GM18858 (cell line): ENCODE measurements around the gene ASL.
"Not testable (repeated sequence)": the region's sequence is repeated elsewhere in the genome, so short reads cannot be mapped to it uniquely, and the experiment has no call there.

Source experiments
- ATAC-seq: cut with Tn5 transposase; IDR thresholded peaks from one replicate; pipeline ENCODE4 v1.9.1; 2021; ENCODE audit not compliant: unreplicated experiment

The ASL gene

DNA sequence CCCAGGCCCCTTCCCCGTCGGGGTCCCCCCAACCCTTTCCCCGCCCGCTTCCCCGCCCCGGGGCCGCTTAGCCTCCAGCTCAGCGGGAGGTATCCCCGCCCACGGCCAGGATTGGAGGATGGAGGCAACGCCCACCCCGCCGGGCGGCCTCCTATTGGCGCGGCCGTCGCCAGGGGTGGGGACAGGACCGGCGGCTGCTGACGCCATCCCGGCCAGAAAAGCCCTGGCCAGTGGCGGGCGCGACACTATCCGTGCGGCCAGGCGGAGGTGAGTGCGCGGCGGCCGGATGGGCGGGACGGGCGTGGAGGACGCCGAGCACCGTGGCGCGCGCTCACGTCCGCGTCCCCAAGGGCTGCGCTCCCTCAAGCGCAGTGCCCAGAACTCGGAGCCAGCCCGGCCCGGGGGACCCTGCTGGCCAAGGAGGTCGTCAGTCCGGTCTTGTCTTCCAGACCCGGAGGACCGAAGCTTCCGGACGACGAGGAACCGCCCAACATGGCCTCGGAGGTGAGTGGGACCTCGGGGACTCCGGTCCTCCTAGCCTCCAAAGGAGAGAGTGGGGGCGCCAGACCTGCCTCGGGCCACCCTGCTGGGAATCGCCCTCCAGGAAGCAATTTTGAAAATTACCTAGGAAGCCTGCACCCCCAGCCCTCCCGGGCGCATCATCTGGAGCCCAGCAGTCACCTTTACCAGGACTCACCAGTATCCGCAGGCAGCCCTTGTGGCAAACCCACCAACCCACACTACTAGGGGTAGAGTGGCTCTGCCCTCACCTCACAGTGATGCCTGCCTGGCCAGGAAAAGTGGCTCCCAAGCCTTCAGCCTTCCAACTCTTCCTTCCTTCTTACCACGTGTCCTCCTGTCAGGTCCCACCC, at the start of gene ASL:
Gene ASL, plus strand, starts transcription at position 230 of the 872 bp plus-strand sequence. Its CDS starts 263 bp downstream, at position 493.
- ATAC-seq: peak; percentile 97

DNA sequence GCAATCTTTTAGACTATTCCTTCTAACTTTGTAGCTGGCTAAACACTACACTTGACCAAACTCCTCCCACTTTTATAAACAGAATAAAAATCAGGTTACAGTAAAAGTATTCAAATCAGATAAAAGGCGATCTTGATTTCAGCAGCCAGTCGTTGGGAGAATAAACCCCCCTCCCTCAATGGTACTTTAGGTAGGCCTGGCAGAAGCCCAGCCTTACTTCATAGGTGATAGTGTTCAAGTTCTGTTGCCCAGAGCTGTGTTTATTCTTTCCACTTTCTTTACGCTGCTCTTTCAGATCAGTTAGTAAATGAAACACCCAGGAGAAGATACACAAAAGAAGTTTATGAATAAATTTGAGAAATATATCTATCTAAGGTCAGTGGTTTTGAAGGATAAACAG, 47.3 kb upstream of the ASL start:
- not testable (repeated sequence) for ATAC-seq

DNA sequence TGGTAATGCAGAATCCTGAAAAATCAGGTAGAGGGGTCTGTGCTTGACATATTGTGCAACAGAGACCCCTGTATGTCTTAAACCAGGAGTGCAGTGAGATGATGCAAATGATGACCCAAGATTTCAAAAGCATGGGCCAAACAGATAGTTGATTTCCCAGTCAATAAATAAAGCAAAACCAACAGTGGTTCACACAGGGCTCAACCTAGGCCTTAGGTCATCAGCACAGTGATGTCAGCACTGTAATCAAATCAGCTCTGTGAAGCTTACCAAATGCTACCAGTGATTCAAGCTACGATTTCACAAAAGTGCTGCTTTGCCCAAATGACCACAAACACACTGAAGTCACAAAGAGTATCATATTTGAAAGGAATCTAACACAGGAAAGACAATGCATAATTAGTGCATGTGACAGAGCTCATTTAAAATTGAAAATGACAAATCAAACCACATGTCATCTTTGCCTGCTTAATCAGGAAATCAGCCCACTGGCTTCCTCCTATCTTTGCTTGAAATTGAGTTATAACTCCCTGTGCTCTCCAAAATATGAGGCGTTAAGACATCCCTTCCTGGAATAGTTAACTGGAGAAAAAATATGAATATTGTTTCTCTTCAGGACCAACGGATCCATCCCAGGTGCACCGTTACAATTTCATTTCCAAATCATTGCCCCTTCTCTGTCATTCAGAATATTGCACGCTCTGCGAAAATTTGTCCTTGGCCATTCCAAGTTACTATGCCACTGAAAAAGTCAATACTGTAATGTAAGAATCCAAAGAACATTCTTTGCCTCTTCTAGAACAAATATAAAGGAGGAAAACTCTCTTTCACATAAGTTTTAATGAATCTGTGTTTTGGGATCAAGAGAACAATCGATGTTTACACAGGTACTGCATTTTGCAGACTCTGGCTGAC, 41.9 kb upstream of the ASL start:
- no peak for ATAC-seq

DNA sequence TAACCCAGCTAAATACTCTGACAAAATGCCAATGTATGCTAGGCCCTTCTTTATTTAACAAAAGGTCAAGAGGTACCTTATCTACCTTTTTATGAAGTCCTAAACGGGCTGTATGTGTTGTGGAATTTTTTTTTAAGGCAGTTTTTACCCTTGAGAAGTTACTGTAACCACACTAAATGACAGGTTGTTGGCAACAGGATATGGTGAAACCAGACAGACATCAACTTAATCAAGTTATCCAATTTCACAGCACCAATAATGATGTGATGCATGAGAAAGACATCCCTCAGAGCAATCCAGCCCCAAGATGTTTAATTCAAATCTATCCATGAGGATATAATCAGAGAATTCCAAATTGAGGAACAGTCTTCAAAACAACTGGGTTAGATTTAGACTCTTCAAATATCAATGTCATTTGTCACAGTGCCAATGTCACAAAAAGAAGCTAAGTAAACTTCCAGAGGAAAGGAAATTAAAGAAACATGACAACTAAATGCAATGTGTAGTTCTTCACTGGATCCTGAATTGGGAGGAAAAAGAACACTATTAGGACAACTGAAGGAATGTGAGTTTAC, 41.1 kb upstream of the ASL start:
- not testable (repeated sequence) for ATAC-seq

DNA sequence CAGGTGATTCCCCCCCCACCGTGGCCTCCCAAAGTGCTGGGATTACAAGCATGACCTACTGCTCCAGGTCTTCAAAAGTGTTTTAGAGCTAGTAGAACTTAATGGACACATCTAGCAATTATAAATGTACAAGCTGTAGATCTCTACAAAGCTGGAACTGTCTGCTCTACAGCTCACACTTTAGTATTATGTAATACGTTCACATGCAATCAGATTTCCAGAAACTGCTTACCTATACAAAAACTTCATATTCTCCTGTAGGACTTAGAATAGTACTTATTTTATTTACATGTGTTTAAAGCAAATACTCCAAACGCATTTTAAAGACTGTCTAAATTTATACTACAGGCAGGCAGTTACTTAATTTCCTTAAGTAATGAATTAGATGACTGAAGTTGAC, 39.2 kb upstream of the ASL start:
- no peak for ATAC-seq

DNA sequence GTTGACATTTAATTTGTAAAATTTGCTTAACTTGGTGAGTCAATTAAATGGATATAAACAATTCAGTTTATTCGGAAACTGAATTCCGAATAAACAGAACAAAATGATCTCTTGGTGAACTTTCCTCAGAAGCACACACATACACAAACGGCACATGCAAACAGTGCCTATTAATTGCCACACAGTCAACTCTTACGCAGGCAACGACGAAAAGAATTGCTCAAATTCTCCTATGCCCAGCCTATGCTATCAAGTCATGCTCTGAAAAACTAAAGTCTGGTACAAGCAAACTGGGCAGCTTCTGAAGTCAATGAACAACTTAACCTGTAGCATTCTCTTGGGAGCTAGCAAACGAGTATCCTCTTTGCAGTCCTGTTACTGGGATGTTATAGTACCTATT, 38.8 kb upstream of the ASL start:
- no peak for ATAC-seq

DNA sequence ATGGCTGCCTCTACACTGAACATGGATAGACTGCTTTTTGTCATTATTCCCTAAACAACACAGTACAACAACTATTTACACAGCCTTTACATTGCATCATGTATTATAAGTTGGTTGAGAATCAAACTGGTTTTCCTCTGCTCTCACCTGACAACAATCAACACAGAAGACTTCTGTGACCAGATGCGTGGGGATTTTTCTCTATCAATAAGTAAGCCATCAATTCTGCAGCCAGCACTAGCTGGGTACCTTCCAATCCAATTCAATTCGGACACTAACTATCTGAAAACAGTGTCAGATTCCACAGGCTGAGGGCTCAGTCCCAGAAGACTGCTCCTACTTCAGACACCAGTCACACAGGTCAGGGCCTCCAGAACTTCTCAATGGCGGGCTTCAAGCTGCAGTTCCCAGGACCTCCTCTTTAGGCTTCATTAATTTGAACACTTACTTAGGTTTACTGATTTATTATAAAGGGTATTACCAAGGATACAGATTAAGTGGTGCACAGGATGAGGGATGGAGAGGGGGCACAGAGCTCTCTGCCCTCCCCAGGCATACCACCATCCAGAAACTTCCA, 36.4 kb upstream of the ASL start:
- no peak for ATAC-seq

DNA sequence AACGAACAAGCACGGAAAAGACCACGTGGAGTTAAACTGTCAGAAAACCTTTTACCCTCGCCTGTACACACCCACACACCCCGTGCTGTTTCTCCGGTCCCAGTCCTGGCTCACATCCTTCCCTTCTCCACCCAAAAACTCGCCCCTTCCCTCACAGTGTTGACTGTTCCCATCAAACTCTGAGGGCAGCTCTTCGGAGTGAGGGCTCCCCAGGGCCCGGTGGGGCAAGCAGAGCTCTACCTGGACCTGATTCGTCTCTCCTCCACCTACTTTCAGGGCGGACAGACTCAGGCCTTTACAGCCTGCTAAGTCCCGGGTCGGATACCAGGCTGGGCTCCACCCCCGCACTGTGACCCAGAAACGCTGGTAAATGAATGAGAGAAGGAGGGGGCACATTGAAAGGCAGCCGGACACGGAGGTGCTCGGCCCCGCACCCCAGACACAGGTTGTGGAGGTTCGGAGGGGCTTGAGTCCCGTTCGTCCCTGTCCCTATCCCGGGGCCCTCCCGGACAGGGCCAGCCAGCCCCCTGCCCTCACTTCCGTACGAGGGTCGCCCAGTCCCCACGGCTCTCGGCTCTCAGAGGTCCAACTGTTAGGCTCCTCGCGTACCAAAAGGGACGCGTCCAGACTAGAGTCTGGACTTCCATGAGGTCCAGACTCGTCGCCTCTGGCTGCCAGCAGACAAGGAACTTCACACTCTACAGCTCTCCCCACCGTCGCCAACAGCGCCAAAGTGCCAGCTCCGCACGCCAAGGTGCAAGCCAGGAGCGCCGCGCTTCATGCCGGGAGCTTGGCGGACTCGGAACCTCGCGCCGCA, 31.7 kb upstream of the ASL start:
- no peak for ATAC-seq

DNA sequence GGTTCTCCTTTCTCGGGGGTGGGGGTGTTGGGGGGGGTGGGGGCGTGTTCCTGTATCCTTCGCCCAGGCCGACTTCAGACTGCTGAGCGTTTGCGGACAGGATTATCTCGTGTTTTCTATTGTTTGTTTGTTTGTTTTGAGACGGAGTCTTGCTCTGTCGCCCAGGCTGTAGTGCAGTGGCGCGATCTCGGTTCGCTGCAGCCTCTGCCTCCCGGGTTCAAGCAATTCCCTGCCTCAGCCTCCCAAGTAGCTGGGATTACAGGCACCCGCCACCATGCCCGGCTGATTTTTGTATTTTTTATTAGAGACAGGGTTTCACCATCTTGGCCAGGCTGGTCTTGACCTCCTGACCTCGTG, 31.1 kb upstream of the ASL start:
- ATAC-seq: not testable (repeated sequence)

DNA sequence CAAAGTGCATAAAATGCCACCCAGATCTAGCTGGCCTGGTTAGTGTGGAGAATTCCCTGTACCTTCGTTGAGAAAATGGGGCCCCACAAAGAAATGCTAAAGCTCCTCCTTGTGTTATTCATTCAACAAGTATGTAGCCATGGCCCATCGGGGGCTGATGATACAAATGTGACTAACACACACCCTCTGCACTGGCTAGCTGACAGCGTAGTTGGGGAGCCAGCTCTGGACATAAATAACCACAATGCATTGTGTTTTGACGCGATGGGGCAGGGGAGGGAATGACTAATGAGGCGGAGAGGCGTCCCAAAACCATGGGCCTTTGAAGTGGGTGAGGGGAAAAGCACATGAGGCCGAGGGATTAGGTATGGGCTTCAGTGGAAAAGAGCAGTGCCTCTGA, 28.2 kb upstream of the ASL start:
- no peak for ATAC-seq

DNA sequence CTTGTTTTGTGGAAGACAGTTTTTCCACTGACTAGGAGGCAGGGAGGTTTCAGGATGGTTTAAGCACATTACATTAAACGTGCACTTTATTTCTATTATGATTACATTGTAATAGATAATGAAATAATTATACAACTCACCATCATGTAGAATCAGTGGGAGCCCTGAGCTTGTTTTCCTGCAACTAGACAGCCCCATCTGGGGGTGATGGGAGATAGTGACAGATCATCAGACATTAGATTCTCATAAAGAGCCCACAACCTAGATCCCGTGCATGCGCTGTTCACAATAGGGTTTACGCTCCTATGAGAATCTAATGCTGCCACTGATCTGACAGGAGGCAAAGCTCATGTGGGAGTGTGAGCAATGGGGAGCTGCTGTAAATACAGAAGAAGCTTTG, 25.7 kb upstream of the ASL start:
- ATAC-seq: not testable (repeated sequence)

DNA sequence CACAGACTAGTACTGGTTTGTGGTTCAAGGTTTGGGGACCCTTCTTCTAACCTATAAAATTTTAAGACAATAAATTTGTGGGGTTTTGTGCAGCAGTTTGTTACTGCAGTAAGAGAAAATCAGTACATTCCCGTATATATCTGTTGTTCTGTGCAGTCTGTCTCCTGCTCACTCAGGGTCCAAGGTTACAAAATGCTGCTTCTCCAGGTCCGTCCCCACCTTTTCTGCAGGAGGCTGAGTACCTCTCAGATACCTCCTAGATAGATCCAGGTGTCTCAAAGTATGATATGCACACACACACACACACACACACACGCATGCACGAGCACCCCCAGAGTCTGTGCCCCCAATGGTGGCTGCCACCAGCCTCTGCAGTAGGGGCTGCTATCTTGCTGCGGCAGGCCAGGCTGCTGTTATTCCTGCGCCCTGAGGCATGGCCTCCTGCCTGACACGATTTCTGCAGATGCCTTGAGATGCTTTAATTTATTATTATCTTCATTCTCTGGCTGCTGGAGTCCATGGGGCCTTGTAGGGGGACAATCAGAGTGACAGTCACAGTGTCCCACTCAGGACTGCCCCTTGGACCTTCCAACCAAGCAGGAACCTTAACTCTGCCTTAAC, 25.2 kb upstream of the ASL start:
- no peak for ATAC-seq

DNA sequence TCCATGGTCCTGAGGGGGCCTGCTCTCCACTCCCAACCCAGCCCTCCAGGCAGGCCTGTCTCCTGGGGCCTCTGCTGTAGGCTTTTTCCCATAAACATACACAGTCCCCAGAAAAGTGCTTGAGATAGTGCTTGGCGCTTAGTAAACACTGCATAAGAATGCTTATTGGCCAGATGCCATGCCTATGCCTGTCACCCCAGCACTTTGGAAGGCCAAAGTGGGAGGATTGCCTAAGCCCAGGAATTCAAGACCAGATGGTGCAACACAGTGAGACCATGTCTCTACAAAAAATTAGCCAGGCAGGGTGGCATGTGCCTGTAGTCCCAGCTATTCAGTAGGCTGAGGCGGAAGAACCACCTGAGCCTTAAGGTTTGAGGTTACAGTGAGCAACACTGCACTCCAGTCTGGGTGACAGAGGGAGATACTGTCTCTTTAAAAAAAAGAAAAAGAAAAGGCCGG, 24.6 kb upstream of the ASL start:
- no peak for ATAC-seq

DNA sequence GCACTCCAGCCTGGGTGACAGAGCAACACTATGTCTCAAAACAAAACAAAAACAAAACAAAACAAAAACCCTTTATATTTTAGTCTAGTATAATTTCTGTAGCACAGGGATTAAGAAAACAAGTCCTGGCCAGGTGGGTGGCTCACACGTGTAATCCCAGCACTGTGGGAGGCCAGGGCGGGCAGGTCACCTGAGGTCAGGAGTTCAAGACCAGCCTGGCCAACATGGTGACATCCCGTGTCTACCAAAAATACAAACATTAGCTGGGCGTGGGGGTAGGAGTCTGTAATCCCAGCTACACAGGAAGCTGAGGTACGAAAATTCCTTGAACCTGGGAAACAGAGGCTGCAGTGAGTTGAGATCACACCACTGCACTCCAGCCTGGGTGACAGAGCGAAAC, 23.2 kb upstream of the ASL start:
- no peak for ATAC-seq

DNA sequence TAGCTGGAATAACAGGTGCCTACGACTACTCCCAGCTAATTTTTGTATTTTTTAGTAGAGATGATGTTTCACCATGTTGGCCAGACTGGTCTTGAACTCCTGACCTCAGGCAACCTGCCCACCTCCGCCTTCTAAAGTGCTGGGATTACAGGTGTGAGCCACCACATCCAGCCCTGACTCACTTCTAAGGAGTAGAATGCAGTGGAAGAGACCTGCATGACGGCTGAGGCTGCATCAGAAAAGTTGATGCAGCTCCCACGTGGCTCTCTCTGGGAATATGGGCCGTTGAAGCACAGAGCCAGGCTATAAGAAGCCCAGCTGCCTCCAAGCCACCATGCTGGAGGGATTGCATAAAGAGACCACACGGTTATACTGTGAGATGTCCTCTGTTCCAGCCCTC, 21.6 kb upstream of the ASL start:
- ATAC-seq: no peak

DNA sequence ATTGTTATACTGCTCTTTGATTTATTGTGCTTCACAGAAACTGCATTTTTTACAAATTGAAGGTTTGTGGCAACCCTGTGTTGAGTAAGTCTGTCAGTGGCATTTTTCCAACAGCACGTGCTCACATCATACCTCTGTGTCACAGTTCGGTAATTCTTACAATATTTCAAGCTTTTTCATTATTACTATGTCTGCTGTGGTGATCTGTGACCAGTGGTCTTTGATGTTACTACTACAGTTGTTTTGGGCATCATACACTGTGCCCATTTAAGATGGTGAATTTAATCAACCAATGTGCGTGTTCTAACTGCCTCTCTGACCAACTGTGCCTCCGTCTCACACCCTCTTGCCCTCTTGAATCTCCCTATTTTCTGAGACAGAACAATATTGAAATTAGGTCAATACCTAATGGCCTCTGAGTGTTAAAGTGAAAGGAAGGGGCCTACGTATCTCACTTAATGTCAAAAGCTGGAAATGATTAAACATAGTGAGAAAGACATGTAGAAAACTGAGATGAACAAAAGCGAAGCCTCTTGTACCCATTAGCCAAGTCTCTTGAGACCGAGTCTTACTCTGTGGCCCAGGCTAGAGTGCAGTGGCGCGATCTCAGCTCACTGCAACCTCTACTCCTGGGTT, 20.2 kb upstream of the ASL start:
- peak; percentile 82 for ATAC-seq

DNA sequence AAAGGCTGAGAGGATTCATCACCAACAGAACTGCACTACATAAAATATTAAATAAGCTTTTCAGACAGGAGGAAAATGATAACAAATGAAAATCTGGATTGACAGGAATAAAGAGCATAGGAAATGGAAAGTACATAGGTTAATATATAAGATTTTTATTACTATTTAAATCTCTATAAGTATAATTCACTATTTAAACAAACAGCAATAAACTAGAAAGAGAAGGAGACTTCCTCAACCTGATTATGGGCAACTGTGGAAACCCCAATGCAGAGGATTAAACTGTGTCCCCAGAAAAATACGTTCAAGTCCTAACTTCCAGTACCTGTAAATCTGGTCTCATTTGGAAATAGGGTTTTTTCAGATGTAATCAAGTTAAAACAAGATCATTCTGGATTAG, 14.8 kb upstream of the ASL start:
- ATAC-seq: no peak

DNA sequence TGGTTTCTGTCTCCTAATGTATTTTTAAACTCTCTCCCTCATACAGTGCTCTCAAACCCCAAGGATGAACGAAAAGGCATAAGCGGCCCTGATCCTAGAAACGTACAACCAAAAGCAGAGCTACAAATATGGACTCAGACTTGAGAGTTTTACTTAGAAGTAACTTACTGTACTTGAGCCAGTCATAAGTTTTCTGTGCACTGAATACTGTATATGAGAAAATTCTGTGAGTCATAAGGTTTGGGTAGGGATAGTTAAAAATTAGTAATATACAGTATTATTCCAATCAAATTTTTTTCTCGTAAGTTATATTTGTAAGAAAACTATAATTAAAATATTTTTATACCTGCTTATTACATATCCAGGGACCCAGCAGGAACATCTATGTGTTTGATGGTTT, 5.9 kb upstream of the ASL start:
- ATAC-seq: no peak

DNA sequence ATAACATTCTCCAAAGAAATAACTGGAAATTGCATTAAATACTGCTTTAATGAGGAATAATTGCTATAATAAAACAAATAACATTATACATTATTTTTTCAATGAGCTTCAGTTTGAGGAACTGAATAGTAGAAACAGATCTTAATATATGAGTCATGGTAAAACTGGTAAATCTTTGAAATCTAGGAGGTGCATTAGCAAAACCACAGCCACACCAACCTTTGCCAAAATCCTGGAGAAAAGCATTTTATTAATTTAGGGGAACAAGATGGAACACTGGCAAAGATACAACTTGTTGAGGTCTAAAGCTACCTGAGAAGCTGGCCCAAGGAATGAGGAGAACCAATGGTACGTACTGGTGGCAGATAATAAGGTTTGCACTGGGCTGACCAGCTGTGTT, 5.4 kb upstream of the ASL start:
- no peak for ATAC-seq
